ENCODE data around the gene TRAF7.

The TRAF7 gene

GRCh38 chr16:2226245-2226793, 70.7 kb downstream of the TRAF7 start:
- TF ChIP-seq CTCF (IDR thresholded peaks at IDR 0.05) = no peak
- Mint-ChIP-seq H3K27me3 (ENCODE audit: low read depth, poor library complexity) (peaks cover 2% of the 10 kb centered on the region), H3K27ac (peak overlapping the region; percentile 66), H3K4me1 (peaks cover 24% of the 10 kb centered on the region), H3K9me3 (no peaks in the 10 kb centered on the region), H3K4me3 (no peak overlapping the region), H3K36me3 (ENCODE audit: low read depth) (peaks cover 5% of the 10 kb centered on the region)
- DNase-seq = no peak

- peaks cover 5% of the 10 kb centered on the region for H3K36me3 Mint-ChIP-seq (ENCODE audit: low read depth)
- no peak overlapping the region for H3K27ac Mint-ChIP-seq
- H3K9me3 Mint-ChIP-seq = no peaks in the 10 kb centered on the region
- H3K4me3 Mint-ChIP-seq = no peak overlapping the region
- DNase-seq = no peak
- peaks cover 2% of the 10 kb centered on the region for H3K27me3 Mint-ChIP-seq (ENCODE audit: low read depth, poor library complexity)
- no peak for TF ChIP-seq CTCF (IDR thresholded peaks at IDR 0.05)
- H3K4me1 Mint-ChIP-seq = peaks cover 24% of the 10 kb centered on the region
Observed at GRCh38 chr16:2226918-2227317, 71.3 kb downstream of the TRAF7 start.

All from nephron progenitor cell (in vitro differentiated cells).